ENCODE results near the gene TNIK. TPM values are rescaled to one million over a fixed set of nuclear protein-coding genes. Genes with fewer than 3 reads are reported as not detected.

TNIK gene
- polyA plus RNA-seq, 3 donors: 18.0 to 22.5 (median 18.9) TPM

DNA sequence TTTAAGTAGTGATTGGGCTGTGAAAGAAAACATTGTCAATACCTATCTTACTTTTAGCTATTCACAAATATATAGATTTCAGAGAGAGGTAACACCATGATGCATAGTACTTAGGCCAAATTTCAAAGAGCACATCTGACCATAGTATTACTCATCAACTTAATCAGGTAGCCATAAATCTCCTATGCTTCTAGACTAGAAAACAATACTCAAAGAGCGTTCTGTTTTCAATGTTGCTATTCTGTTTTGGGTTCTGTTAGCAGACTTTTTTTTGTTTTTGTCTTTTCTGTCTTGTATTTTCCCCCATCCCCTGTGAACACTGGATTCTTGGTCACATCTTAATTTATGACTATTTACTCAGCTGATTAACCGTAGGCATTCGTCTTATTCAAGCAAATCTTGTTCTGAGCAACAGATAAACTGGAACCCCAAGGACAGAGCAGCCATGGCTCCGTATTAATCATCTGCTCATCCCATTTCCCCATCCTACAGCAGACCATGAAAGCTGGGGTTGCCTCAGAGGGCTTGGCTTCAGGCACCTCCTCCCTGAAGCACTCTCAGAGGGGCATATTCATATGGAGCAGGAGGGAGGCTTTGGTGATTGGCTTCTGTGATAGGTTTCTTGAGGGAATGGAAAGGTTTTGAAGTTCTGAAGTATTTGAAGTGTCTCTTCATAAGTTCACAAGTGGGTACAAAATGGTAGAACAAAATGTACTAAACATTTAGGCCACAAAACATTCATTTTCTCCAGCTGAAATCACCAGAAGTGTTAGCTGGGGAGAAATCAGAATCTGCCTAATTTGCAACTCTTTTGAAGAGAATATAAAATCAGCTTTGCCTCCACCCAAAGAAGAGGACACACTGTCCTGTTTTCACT lies 105.3 kb downstream of the TNIK start:
- no peak for DNase-seq (ENCODE audit: extremely low read depth in 1 of 11, low read depth in 9 of 11, low spot score in 4 of 11)

DNA sequence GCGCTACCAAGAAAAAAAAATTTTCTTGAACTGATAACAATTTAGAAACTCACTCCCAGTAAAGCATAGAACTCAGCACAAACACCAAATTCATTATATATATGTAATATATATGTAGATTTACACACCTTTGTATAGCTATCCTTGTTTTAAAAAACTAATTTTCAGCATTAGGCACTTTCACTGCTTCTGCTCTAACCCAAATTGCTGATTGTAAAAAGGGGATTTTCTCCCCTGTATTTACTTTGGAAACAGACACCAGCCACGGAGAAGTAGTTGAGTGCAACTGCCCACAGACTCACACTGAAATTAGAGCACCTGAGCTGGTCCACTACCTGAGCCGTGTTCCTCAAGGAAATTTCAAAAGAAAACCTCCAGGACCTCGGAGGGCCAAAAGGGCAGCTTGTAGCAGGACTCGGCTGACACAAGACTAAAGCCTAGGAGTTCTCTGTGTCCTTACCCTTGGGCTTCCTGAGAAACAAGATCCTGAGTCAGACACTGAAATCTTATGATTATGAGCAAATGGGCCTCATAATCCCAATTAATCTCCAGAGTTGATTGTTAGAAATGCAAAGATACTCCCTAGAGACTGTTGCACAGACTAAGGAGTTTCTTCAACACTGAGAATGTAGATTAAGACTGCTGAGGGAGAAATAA lies 106.0 kb downstream of the TNIK start:
- no peak for DNase-seq (ENCODE audit: extremely low read depth in 1 of 11, low read depth in 9 of 11, low spot score in 4 of 11)

DNA sequence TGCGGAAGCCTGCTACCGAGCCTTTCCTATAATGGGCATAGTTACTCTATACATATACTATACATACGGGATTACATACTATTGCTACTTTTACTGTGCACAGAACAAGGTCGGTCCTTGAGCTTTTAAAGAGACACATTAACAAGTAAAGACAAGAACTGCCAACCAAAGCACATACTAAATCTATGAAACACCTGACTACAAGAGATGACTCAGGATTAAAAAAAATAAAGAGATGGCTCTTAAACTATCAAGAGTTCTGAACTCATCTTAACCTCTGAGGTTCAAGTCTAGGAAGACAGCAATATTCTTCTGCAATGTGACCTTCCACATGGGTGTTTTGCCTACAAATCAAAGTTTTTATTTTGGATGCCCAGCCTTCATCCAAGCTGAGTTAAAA lies 106.8 kb downstream of the TNIK start:
- no peak for DNase-seq (ENCODE audit: extremely low read depth in 1 of 11, low read depth in 9 of 11, low spot score in 4 of 11)

DNA sequence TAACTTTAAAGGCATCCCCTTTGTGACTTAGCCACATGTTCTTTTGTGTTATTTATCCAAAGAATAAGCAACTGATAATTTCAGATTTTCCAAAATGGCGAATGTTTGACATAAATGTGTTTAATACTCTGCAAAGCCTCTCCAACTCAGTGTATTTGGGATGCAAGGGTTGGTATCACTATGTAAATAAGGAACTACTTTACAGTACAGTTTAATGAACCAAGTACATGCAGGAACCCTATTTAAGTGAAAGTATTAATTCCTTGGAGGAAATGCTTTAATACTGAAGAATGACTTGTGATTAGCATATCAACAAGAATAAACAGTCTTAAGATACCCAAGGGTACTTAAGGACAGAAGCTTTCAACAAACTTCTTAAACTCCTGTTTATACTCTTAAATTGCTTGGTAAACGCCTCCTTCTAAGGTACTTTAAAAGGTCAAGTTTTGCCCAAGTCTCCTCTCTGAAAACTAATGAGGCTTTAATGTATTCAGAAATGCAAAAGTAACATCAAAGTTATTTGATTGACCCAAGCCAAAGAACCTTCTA lies 107.7 kb downstream of the TNIK start:
- DNase-seq (ENCODE audit: extremely low read depth in 1 of 11, low read depth in 9 of 11, low spot score in 4 of 11): no peak

DNA sequence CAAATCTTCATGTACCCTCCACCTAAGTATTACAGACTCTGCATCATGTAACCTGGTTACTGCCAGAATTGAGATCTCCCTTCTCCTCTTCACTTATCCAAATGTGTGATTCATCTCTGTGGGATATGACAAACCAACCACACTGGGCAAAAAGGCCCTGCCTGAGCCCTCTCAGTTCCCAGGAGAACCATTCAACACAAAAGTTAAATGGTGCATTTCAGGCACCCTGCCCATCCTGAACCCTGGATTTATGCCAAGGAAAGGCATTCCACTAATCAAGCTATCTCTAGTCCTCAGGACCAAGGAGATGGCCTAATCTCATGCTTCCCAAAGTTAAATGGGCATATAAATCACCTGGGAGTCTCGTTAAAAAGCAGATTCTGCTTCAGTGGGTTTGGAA lies 108.5 kb downstream of the TNIK start:
- no peak for DNase-seq (ENCODE audit: extremely low read depth in 1 of 11, low read depth in 9 of 11, low spot score in 4 of 11)

DNA sequence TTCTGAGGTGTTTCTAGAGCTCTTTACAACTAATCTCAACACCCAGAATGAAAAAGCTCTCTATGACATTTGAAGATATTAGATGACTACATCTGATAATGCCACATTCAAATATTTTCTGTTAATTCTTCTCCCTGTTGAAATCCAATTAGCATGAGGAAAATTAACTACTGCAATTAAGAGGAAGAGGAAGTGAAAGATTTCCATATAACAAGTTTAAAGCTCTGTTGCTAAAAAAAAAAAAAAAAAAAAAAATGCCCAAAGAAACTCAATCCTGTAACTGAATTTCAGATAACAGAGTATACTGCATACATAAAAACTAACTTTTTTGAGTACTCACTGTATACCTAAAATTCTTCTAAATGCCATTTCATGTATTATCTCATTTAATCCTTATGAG lies 109.8 kb downstream of the TNIK start:
- DNase-seq (ENCODE audit: extremely low read depth in 1 of 11, low read depth in 9 of 11, low spot score in 4 of 11): no peak

DNA sequence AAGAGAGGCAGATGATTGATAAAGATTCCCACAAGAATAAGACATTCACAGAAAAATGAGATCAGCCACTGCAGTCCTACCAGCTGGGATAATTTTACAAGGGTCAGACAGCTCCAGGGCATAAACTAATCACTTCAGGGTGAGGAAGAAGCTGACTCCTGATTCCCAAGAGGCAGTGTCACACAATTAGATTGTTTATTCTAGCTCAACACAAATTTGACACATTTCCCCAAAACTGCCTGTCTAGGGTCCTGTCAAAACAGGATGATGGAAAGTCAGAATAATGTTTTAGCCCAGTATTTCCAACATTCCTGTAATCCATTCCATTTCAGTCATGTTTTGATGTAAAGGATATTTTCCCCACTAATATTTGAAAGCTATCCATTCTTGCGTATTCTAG lies 110.8 kb downstream of the TNIK start:
- DNase-seq (ENCODE audit: extremely low read depth in 1 of 11, low read depth in 9 of 11, low spot score in 4 of 11): no peak

DNA sequence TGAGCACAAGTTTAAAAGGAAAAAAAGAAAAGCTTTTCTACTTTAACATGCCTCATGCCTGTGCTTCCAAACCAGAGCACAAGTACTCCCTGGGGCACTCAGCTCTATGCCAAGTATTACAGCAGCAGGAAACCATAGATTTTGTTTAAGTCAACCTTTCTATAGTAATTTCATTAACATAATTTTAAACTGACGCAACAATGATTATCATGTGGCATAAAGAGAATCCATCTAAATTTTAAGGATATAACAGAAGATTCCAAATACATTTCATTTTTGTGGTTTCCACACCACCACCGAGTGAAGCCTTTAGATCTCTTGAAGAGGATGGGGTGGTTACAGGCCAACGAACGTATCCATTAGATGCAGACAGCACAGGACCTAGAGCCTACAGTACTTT lies 112.1 kb downstream of the TNIK start:
- no peak for DNase-seq (ENCODE audit: extremely low read depth in 1 of 11, low read depth in 9 of 11, low spot score in 4 of 11)

DNA sequence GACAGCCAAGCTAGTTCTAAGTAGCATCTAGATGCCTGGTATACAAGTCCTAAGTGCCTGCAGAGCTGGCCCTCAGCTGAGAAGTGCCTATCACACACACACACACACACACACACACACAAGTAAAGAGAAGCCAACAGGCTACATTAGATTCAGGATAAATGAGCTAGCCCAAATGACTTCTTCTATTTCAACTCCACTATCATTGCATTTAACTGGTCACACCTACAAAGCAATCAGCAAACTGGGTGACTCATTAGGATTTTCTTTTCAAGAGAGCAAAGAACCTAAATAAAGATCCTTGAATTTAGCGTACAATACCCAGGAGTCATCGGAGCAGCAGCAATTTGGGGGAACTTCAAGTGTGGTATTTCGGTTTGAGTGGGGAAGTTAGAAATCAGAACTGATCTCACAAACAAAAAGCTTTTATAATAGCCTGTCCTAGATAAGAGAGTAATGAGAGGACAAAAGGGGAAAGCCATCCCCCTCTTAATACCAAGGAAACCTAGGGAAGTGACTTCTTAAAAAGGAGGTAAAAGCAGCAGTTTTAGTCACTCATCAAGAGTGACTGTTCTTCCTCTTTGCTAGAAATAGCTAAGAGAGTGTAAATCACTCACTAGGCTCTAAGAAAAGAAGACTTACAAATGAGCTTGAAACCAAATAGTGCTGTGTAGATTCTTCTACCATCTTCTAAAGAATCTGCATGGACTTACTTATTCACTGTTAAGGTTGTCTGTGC lies 112.7 kb downstream of the TNIK start:
- DNase-seq (ENCODE audit: extremely low read depth in 1 of 11, low read depth in 9 of 11, low spot score in 4 of 11): no peak

DNA sequence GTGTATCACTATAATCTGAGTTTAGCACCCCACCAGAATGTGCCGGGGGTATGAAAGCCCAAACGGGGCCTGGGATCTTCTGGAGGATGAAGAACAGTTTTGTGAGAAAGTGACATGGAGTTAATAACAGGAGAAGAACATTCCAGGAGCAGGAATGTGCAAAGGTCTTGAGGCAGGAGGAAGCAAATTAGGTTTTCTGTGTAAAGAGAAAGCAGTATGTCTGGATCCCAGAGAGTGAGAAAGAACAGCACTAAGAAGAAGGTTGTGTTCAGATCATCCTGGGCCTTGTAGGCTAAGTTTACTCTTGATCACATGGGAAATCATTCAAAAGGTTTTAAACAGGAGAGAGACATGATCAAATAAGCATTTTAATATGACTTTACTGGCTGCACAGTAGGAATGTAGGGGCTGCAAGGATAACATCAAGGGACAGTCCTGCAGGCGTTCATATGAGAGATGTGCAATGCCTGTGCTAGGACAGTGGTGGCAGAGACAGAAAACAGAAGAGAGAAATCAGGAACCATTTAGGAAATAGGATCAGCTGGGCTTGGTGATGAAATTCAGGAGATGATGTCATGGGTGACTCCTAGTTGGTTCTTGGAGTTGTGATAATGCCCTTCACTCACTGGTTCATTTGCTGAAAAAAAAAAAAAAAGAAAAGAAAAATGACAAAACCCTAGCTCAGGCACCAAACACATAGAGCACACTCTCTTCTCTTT lies 113.5 kb downstream of the TNIK start:
- no peak for DNase-seq (ENCODE audit: extremely low read depth in 1 of 11, low read depth in 9 of 11, low spot score in 4 of 11)

DNA sequence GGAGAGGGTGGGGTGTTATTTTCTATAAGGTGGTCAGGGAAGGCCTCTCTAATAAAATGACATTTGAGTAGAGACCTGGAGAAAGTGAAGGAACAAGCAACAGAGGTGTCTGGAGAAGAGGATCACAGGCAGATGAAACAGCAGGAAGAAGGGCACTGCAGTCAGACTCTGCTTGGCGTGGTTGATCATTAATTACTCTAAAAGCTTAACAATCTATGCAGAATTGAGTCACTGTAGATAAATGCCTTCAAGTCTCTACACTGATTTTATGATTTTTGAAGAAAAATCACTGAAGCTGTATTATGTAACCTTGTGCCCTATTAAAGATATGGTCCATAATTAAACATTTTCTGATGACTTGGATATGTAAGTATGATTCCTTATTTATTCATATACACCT lies 114.2 kb downstream of the TNIK start:
- no peak for DNase-seq (ENCODE audit: extremely low read depth in 1 of 11, low read depth in 9 of 11, low spot score in 4 of 11)

DNA sequence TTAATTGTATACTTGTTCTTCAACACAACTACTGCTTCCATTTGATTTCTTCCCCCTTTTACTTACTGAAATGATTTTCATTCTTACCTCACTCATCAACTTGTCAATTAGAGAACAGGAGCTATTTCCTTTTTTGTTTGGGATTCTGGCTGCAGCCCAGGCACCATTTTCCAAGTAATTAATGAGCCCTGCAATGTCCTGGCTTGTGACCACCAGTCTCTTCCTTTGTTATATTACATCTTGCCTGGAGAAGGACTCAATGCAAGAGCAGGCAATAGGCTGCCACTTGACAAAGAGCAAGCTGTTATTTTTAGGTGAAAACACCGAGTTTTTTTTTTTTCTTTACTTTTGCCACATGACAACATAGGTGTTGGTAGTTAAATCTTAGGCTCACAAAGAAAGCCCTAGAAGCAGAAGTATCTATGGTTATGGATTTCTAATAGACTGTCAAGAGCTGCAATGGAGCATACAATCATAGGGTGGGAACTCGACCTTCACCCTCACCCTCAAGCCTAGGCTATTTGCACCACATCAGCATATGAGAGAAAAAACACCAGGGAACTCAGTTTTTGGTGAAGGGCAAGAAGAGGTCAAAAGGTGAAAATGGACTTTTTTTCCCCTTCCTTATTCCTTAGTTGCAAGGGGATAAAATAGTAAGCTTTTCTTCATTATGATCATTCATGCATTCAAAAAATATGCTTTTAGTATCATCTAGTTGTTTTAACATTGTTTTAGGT lies 114.9 kb downstream of the TNIK start:
- DNase-seq (ENCODE audit: extremely low read depth in 1 of 11, low read depth in 9 of 11, low spot score in 4 of 11): no peak

DNA sequence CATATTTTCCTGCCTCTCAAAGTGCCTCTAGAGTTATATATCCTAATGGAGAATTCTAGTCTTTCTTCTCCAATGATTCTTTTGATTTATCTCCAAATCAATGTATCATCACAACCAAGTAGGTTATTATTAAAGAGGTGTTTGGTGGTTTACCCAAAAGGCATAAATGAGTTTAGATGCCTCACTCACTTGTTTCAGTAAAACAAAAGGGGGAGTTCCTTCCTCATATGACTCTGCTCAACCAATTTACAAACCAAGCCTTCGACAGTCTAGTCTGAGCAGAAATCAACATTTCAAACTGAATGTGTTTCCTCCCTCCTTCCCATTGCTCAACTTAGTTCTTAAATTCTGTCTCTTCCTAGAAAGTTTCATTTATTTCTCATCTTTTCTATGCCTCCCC lies 116.5 kb downstream of the TNIK start:
- DNase-seq (ENCODE audit: extremely low read depth in 1 of 11, low read depth in 9 of 11, low spot score in 4 of 11): no peak

DNA sequence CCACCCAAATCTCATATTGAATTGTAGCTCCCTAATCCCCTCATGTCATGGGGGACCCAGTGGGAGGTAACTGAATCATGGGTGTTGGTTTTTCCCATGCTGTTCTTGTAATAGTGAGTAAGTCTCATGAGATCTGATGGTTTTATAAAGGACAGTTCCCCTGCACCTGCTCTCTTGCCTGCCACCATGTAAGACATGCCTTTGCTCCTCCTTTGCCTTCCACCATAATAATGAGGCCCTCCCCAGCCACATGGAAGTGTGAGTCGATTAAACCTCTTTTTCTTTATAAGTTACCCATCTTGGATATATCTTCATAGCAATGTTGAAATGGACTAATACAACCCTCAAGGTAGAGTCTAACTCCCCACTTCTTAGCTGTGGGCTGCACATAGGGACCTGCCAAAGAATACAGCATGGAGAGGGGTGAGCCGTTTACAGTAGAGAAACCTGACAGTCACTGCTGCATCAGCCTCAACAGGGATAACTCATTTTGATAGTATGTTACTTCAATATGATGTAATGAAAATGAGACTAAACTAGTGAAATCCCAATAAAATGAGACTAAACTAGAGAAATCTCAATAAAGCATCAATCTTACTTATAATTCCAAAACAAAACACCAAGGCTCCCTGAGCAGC lies 117.3 kb downstream of the TNIK start:
- no peak for DNase-seq (ENCODE audit: extremely low read depth in 1 of 11, low read depth in 9 of 11, low spot score in 4 of 11)

DNA sequence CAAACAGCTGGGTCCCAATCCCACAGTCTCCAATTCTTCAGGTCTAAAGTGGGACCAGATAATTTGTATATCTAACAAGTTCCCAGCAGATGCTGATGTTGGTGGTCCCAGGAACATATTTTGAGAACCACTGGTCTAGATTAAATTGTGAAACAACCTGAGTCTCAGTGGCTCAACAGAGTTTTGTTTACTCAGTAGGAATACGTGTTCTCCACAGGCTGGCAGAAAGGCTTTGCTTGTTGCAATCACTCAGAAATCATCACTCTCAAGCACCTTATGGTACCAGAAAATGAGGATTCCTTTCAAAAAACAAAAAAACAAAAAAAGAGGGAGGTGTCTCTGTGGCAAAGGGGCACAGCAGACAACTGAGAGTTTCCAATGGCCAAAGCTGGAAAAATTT lies 118.0 kb downstream of the TNIK start:
- no peak for DNase-seq (ENCODE audit: extremely low read depth in 1 of 11, low read depth in 9 of 11, low spot score in 4 of 11)

DNA sequence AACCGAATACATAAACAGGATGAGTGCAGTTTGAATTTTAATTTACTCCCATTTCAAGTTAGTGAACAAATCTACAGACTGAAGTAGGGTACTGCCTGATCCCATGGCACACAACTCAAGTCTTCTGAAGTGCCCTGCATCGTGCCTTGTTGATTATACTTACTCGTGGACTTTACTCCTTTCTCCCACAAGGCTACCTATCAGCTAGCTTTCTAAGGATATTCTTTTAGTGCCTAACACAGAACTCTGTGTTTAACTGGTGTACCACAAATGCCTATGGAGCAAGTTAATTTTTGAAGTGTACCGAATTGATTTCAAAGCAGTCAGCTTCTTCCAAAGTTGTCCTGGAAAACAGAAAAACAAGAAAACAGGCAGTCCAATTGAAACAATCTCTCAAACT lies 119.8 kb downstream of the TNIK start:
- DNase-seq (ENCODE audit: extremely low read depth in 1 of 11, low read depth in 9 of 11, low spot score in 4 of 11): no peak

DNA sequence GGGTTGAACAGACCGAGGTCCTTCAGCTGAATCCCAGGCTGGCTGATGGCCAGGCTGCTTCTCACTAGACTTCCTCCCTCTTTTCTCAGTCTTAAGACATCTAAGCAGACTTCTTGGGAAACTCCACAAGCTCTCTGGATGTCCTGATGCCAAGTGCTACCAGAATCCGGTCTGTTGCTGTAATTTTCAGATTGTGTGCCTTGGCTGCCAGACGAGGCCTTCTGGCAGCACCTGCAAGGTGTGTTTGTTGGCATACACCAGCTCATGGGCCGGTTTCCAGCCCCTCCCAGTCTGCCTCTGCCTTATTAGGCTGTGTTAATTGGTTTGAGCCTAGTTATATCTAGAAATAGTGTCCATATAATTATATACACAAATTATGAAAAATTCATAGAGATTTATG lies 120.6 kb downstream of the TNIK start:
- no peak for DNase-seq (ENCODE audit: extremely low read depth in 1 of 11, low read depth in 9 of 11, low spot score in 4 of 11)

DNA sequence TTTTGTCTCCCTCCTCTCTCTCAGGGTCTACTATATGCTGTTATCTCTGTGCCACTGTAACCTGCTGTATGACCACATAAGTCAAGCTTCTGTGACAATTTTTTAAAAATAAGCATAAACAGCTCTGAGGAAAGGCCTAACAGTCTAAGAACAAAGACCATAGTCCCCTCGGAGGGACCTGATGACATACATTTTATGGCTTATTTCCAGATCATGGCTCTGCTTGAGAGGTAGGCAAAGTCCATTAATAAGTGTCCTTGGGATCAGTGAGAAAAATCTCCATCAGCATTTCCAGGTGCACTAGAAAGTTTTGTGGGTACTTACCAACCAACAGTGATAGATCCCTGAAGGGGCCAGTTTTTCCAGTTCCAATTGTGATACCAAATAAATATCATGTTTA lies 123.8 kb downstream of the TNIK start:
- no peak for DNase-seq (ENCODE audit: extremely low read depth in 1 of 11, low read depth in 9 of 11, low spot score in 4 of 11)
